Loucy (cell line): Measurements from ENCODE around the gene TAAR5.

Source experiments
- H2AFZ ChIP-seq: fragments of 200-600 bp; sonication (generic); 2 replicates; pipeline ENCODE4 v1.6.0; 2016; ENCODE audit warnings: antibody characterized with exemption, mild to moderate bottlenecking, low read length, moderate library complexity
- H3F3A ChIP-seq: fragments of 200-600 bp; 2 replicates; pipeline ENCODE4 v1.6.0; 2016; ENCODE audit warnings: antibody characterized with exemption, low read depth, mild to moderate bottlenecking
- H3K27me3 ChIP-seq: fragments of 200-600 bp; sonication (generic); 2 replicates; pipeline ENCODE4 v1.6.1; 2014; ENCODE audit warnings: low read length, mild to moderate bottlenecking; ENCODE audit not compliant: insufficient read depth, poor library complexity, severe bottlenecking
- H3K36me3 ChIP-seq: fragments of 200-600 bp; sonication (generic); 2 replicates; pipeline ENCODE4 v1.6.1; 2016; ENCODE audit warnings: low read length; ENCODE audit not compliant: insufficient read depth
- H3K4me1 ChIP-seq: fragments of 200-600 bp; sonication (generic); 2 replicates; pipeline ENCODE4 v1.5.1; 2014; ENCODE audit warnings: low read length, mild to moderate bottlenecking; ENCODE audit not compliant: insufficient read depth, poor library complexity, severe bottlenecking
- H3K4me2 ChIP-seq: fragments of 200-600 bp; sonication (generic); 2 replicates; pipeline ENCODE4 v1.6.0; 2014; ENCODE audit warnings: antibody characterized with exemption, low read length, low read depth, mild to moderate bottlenecking; ENCODE audit not compliant: poor library complexity, severe bottlenecking
- H3K4me3 ChIP-seq: fragments of 200-600 bp; sonication (generic); 2 replicates; pipeline ENCODE4 v1.5.1; 2014; ENCODE audit warnings: low read length, mild to moderate bottlenecking, mixed read lengths; ENCODE audit not compliant: poor library complexity, severe bottlenecking
- H3K79me2 ChIP-seq: fragments of 200-600 bp; sonication (generic); 2 replicates; pipeline ENCODE4 v1.6.1; 2014; ENCODE audit warnings: low read length; ENCODE audit not compliant: insufficient read depth
- H3K9ac ChIP-seq: fragments of 200-600 bp; sonication (generic); 2 replicates; pipeline ENCODE4 v1.6.0; 2014; ENCODE audit warnings: mild to moderate bottlenecking, low read depth, low read length, moderate library complexity; ENCODE audit not compliant: poor library complexity, severe bottlenecking
- H3K9me2 ChIP-seq: fragments of 200-600 bp; sonication (generic); replicated peaks from 2 replicates; pipeline ENCODE4 v1.6.1; 2016; ENCODE audit warnings: low read depth, low read length, mixed read lengths
- H3K9me3 ChIP-seq: fragments of 200-600 bp; sonication (generic); 2 replicates; pipeline ENCODE4 v1.6.1; 2014; ENCODE audit warnings: mild to moderate bottlenecking, antibody characterized with exemption, low read length, low read depth; ENCODE audit not compliant: insufficient read depth
- H4K20me1 ChIP-seq: fragments of 200-600 bp; sonication (generic); 2 replicates; pipeline ENCODE4 v1.6.0; 2014; ENCODE audit warnings: antibody characterized with exemption, low read length, mild to moderate bottlenecking; ENCODE audit not compliant: insufficient read depth, poor library complexity, severe bottlenecking
- CTCF ChIP-seq: fragments of 200-600 bp; sonication (generic); conservative IDR thresholded peaks from 2 replicates; pipeline ENCODE4 v1.5.1; 2014; ENCODE audit warnings: mild to moderate bottlenecking, antibody characterized with exemption, low read length
- EZH2phosphoT487 ChIP-seq: fragments of 200-600 bp; IDR thresholded peaks from 2 replicates; pipeline ENCODE4 v1.6.1; 2018; ENCODE audit warnings: antibody characterized with exemption, mild to moderate bottlenecking, moderate library complexity, borderline replicate concordance

The TAAR5 gene

GRCh38 chr6:132598473-132598872 lies 8.9 kb upstream of the TAAR5 start:
- H3K4me1 ChIP-seq, result peaks cover 11% of the 10 kb centered on the region
- no peaks in the 10 kb centered on the region for H3K9me3 ChIP-seq
- no peaks in the 10 kb centered on the region for H3K79me2 ChIP-seq
- no peaks in the 10 kb centered on the region for H3K27me3 ChIP-seq
- no peaks in the 10 kb centered on the region for H3F3A ChIP-seq
- TF ChIP-seq EZH2phosphoT487 (no peak), CTCF (peak; percentile 67)
- no peaks in the 10 kb centered on the region for H3K36me3 ChIP-seq
- H2AFZ ChIP-seq, result no peak overlapping the region; the same call in 1 of the 2 replicates
- no peak overlapping the region for H3K9ac ChIP-seq
- no peak overlapping the region for H3K4me3 ChIP-seq
- H4K20me1 ChIP-seq, result no peaks in the 10 kb centered on the region
- H3K9me2 ChIP-seq, result no peaks in the 10 kb centered on the region
- no peak overlapping the region for H3K4me2 ChIP-seq

GRCh38 chr6:132596201-132596600 lies 6.7 kb upstream of the TAAR5 start:
- Histone ChIP-seq H3K79me2 (no peaks in the 10 kb centered on the region), H3K27me3 (no peaks in the 10 kb centered on the region), H3K4me1 (no peaks in the 10 kb centered on the region), H3K9ac (no peak overlapping the region), H3F3A (no peaks in the 10 kb centered on the region), H3K36me3 (no peaks in the 10 kb centered on the region), H3K4me2 (no peak overlapping the region), H4K20me1 (no peaks in the 10 kb centered on the region), H2AFZ (no peak overlapping the region), H3K4me3 (no peak overlapping the region), H3K9me3 (no peaks in the 10 kb centered on the region), H3K9me2 (no peaks in the 10 kb centered on the region)
- TF ChIP-seq EZH2phosphoT487 (no peak), CTCF (no peak)

GRCh38 chr6:132592855-132593254 lies 3.3 kb upstream of the TAAR5 start:
- Histone ChIP-seq H3K27me3 (no peaks in the 10 kb centered on the region), H3K4me3 (no peak overlapping the region), H3K9me2 (no peaks in the 10 kb centered on the region), H3F3A (no peaks in the 10 kb centered on the region), H2AFZ (0 out of 2 replicates have a peak overlapping the region, but pooled peaks have one; percentile 5), H4K20me1 (peaks cover 3% of the 10 kb centered on the region), H3K36me3 (no peaks in the 10 kb centered on the region), H3K4me2 (no peak overlapping the region), H3K9me3 (no peaks in the 10 kb centered on the region), H3K79me2 (no peaks in the 10 kb centered on the region), H3K4me1 (no peaks in the 10 kb centered on the region), H3K9ac (no peak overlapping the region)
- TF ChIP-seq EZH2phosphoT487, result no peak
- TF ChIP-seq CTCF, result no peak
